T-cell (primary cell): ENCODE measurements around the gene AHNAK2. TPM values are rescaled to one million over a fixed set of nuclear protein-coding genes. Genes with fewer than 3 reads are reported as not detected.

Experiments used
- ATAC-seq, 4 experiments: fragments of 200-7000 bp in 3 of 4; fragments of 150-1000 bp in 1 of 4; cut with Tn5 transposase; replicated peaks in 1 of 4; 1 replicate in 3 of 4; 2 replicates in 1 of 4; pipeline ENCODE4 v1.10.0; 2021; ENCODE audit warnings: moderate library complexity in 3 of 4, mild to moderate bottlenecking in 2 of 4, moderate number of reproducible peaks in 1 of 4
- CTCF ChIA-PET, 2 donors: fragments of 300-600 bp; sonication (Branson Sonifier 250); formaldehyde crosslinking; loops; one replicate each; lab custom pipeline; 2022; ENCODE audit warnings: antibody characterized with exemption in 2 of 2; lab: Charles Lee
- POLR2A ChIA-PET, 2 donors: fragments of 300-600 bp; sonication (Branson Sonifier 250); formaldehyde crosslinking; loops; one replicate each; lab custom pipeline; 2022; ENCODE audit warnings: antibody characterized with exemption in 2 of 2; lab: Charles Lee
- DNase-seq, 35 experiments: peaks; one replicate each; pipeline versions ENCODE4 v3.0.0 to v3.0.0-alpha.2; 2013 to 2023
- H3K27ac ChIP-seq: one replicate; pipeline ENCODE4 v1.5.1; 2013; ENCODE audit warnings: low read length
- H3K27me3 ChIP-seq, 2 experiments: replicated peaks in 1 of 2; 1 replicate in 1 of 2; 2 replicates in 1 of 2; pipeline versions ENCODE4 v1.6.1 to v1.7.0; 2013; ENCODE audit warnings: low read length in 1 of 2, mixed read lengths in 1 of 2; ENCODE audit not compliant: control insufficient read depth in 2 of 2, insufficient read depth in 2 of 2; ENCODE audit errors: extremely low read depth in 1 of 2
- H3K36me3 ChIP-seq, 2 donors: 1 replicate in 1 of 2; 2 replicates in 1 of 2; pipeline versions ENCODE4 v1.6.1 to v1.7.0; 2013; ENCODE audit warnings: low read length in 1 of 2; ENCODE audit not compliant: control insufficient read depth in 2 of 2, insufficient read depth in 1 of 2; ENCODE audit errors: extremely low read depth in 1 of 2
- H3K4me1 ChIP-seq, 2 experiments: 1 replicate in 1 of 2; 2 replicates in 1 of 2; pipeline versions ENCODE4 v1.6.1 to v1.7.0; 2013; ENCODE audit warnings: low read length in 2 of 2, mixed read lengths in 1 of 2; ENCODE audit not compliant: insufficient read depth in 2 of 2, control insufficient read depth in 1 of 2; ENCODE audit errors: extremely low read depth in 1 of 2
- H3K4me3 ChIP-seq, 2 donors: 1 replicate in 1 of 2; 2 replicates in 1 of 2; pipeline versions ENCODE4 v1.5.1 to v1.7.0; 2013; ENCODE audit warnings: mild to moderate bottlenecking in 2 of 2, low read length in 1 of 2, moderate library complexity in 1 of 2; ENCODE audit not compliant: control insufficient read depth in 1 of 2; ENCODE audit errors: extremely low read depth in 1 of 2
- H3K9me3 ChIP-seq: 2 replicates; pipeline ENCODE4 v1.7.0; 2013
- H3K27ac Mint-ChIP-seq, 2 donors: one replicate each; pipeline ENCODE4 v1.8.0; 2020 to 2021; ENCODE audit warnings: mild to moderate bottlenecking in 2 of 2, mixed read lengths in 2 of 2
- H3K27me3 Mint-ChIP-seq, 2 donors: one replicate each; pipeline ENCODE4 v1.8.0; 2021 to 2022; ENCODE audit warnings: mixed read lengths in 2 of 2
- H3K36me3 Mint-ChIP-seq: one replicate; pipeline ENCODE4 v1.8.0; 2021; ENCODE audit warnings: mixed read lengths
- H3K4me1 Mint-ChIP-seq, 3 donors: one replicate each; pipeline ENCODE4 v1.8.0; 2020 to 2022; ENCODE audit warnings: mixed read lengths in 3 of 3, mild to moderate bottlenecking in 1 of 3
- H3K4me3 Mint-ChIP-seq, 3 donors: one replicate each; pipeline ENCODE4 v1.8.0; 2020 to 2022; ENCODE audit warnings: mild to moderate bottlenecking in 3 of 3, mixed read lengths in 3 of 3, moderate library complexity in 3 of 3
- H3K9me3 Mint-ChIP-seq, 3 donors: one replicate each; pipeline ENCODE4 v1.8.0; 2020 to 2022; ENCODE audit warnings: mixed read lengths in 3 of 3
- WGBS: methylation state at CpG from one replicate; pipeline ENCODE4 v1.1.5; 2013; ENCODE audit warnings: missing lambda C conversion rate; ENCODE audit not compliant: insufficient coverage; 5-methylcytosine and 5-hydroxymethylcytosine counted together
- total RNA-seq, 35 experiments: library from RNA in 6 of 35; stranded (reverse) in 6 of 35; fragments of 120-200 nt in 1 of 35; gene quantifications; one replicate each; pipeline versions ENCODE4 v1.2.1 to v1.2.4 and lab custom pipeline; 2013 to 2026

AHNAK2 gene
- total RNA-seq, 5 donors from 2014 or later (not counting 1 experiment from before 2014, with no cell fraction given), result 0.20 to 0.38 (median 0.22) TPM; not detected in 2

GRCh38 chr14:104957146-104958113 lies 20.7 kb downstream of the AHNAK2 start:
- Mint-ChIP-seq H3K27ac (no peak overlapping the region), H3K27me3 (peaks cover 23 to 24% of the 10 kb centered on the region in 2 donors), H3K36me3 (no peaks in the 10 kb centered on the region), H3K4me1 (no peaks in the 10 kb centered on the region), H3K9me3 (no peaks in the 10 kb centered on the region), H3K4me3 (no peak overlapping the region)
- Histone ChIP-seq H3K27ac (no peak overlapping the region), H3K4me3 (no peak overlapping the region), H3K36me3 (no peaks in the 10 kb centered on the region), H3K9me3 (no peaks in the 10 kb centered on the region), H3K27me3 (peaks cover 0 to 46% of the 10 kb centered on the region in 2 experiments), H3K4me1 (no peaks in the 10 kb centered on the region)
- WGBS, result 80% methylated on average over 20 of the region's 25 CpGs
- ChIA-PET CTCF (no interaction called here), POLR2A (no interaction called here)
- DNase-seq, result no peak
- ATAC-seq, result no peak

- H3K4me1 Mint-ChIP-seq, result no peaks in the 10 kb centered on the region
- ATAC-seq (no peak), DNase-seq (no peak)
- Histone ChIP-seq H3K27ac (no peak overlapping the region), H3K9me3 (no peaks in the 10 kb centered on the region), H3K4me1 (no peaks in the 10 kb centered on the region), H3K27me3 (peaks cover 0 to 42% of the 10 kb centered on the region in 2 experiments), H3K4me3 (no peak overlapping the region), H3K36me3 (no peaks in the 10 kb centered on the region)
- 84% methylated on average over 8 of the region's 14 CpGs for WGBS
- ChIA-PET POLR2A (no interaction called here), CTCF (no interaction called here)
- peaks cover 23 to 24% of the 10 kb centered on the region in 2 donors for H3K27me3 Mint-ChIP-seq
- H3K9me3 Mint-ChIP-seq, result no peaks in the 10 kb centered on the region
- H3K27ac Mint-ChIP-seq, result no peak overlapping the region
- no peaks in the 10 kb centered on the region for H3K36me3 Mint-ChIP-seq
- no peak overlapping the region for H3K4me3 Mint-ChIP-seq
Measured at GRCh38 chr14:104956290-104956890, 21.8 kb downstream of the AHNAK2 start.

DNA sequence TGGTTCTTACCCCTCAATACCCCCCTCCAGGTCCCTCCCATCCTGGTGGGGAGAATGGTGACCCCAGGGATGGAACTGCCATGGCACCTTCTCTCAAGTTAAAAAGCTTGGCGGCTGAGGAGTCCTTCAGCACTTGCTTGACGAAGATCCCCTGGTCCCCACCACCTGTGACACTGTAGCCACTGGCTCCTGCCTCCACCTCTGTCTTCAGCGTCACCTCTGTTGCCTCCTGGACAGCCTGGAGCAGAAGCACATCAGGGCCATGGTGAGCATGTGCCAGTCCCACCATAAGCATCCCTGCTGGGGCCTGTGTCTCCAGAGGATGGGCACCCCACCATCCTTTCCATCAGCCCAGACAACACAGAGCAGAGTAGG lies 22.8 kb downstream of the AHNAK2 start:
- Histone ChIP-seq H3K4me3 (no peak overlapping the region), H3K4me1 (no peaks in the 10 kb centered on the region), H3K9me3 (no peaks in the 10 kb centered on the region), H3K36me3 (no peaks in the 10 kb centered on the region), H3K27ac (no peak overlapping the region), H3K27me3 (peaks cover 0 to 42% of the 10 kb centered on the region in 2 experiments)
- H3K27me3 Mint-ChIP-seq, result peaks cover 22 to 23% of the 10 kb centered on the region in 2 donors
- WGBS, result 92% methylated on average over 3 of the region's 3 CpGs
- H3K4me3 Mint-ChIP-seq, result no peak overlapping the region
- CTCF ChIA-PET, result no interaction called here
- H3K9me3 Mint-ChIP-seq, result no peaks in the 10 kb centered on the region
- POLR2A ChIA-PET, result no interaction called here
- H3K27ac Mint-ChIP-seq, result no peak overlapping the region
- no peaks in the 10 kb centered on the region for H3K36me3 Mint-ChIP-seq
- no peaks in the 10 kb centered on the region for H3K4me1 Mint-ChIP-seq
- DNase-seq (no peak), ATAC-seq (no peak)

DNA sequence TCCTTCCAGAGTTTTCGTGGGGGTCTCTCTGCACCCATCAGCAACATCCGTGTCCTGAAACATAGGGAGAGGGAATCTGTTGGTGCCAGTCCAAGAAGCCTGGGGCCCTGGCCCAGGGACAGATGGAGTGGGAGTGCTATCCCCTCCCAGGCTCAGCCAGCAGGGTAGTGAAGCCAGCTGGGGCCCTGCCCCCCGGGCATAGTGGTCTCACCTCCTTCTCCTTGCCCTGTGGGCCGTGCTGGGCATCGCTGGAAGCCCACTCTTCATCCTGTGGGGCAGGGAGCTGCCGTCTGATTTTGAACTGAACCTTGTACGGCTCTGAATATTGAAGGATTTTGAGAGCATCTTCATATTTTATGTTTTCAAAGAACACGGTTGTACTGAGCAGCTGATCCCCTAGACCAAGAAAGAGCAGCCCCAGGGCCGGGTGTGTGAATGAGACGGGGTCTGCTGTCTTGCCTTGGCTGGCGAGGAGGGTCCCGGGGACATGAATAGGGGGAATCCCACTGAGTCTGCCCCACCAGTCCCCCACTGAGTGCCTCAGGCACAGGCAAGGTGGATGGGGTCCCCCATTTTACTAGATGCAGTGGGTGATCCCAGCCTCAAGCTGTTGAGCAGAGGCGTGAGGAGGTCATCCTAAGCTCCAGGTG lies 23.3 kb downstream of the AHNAK2 start:
- Mint-ChIP-seq H3K27me3 (peaks cover 20 to 23% of the 10 kb centered on the region in 2 donors), H3K4me3 (no peak overlapping the region), H3K36me3 (no peaks in the 10 kb centered on the region), H3K9me3 (no peaks in the 10 kb centered on the region), H3K27ac (no peak overlapping the region), H3K4me1 (no peaks in the 10 kb centered on the region)
- 61% methylated on average over 5 of the region's 13 CpGs for WGBS
- no peaks in the 10 kb centered on the region for H3K9me3 ChIP-seq
- DNase-seq, result no peak
- ATAC-seq, result no peak
- H3K4me1 ChIP-seq, result no peaks in the 10 kb centered on the region
- POLR2A ChIA-PET, result no interaction called here
- H3K27me3 ChIP-seq, result peaks cover 0 to 42% of the 10 kb centered on the region in 2 experiments
- H3K36me3 ChIP-seq, result no peaks in the 10 kb centered on the region
- no peak overlapping the region for H3K27ac ChIP-seq
- CTCF ChIA-PET, result no interaction called here
- H3K4me3 ChIP-seq, result no peak overlapping the region

DNA sequence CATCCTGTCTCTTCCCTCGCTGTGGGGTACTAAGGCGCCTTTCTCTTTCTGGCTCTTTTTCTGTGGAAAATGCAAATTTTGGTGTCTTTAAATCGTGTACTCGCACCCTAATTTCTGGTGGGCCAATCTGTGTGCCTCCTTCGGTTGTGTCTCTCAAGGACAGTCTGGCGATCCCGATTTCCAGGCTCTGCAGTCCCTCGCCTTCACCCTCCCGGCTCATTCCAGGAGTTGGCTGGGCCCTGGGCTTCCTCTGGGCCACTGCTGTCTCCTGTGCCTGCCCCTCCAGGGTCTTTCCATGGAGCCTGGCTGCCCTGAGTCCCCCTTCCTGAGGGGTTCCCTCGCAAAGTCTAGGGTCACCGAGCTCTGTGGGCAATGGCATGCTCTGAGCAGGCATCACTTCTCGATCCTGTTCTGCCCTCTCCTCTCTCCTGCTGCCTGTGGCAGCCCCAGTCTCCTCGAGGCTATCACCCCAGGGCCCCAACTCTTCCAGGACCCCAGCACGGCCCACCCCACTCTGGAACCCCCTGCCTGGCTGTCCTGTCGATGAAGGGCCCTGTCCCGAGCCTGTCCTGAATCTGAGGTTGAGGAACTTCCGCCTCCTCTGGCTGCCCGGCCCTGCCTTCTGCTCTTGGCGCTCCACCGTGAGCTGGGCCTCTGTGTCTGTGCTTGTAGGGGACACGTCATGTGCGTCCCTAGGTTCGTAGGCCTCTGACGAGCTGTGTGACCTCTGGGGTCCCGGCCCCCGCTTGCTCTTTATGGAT lies 24.1 kb downstream of the AHNAK2 start:
- ChIA-PET CTCF (no interaction called here), POLR2A (no interaction called here)
- H3K27ac Mint-ChIP-seq, result no peak overlapping the region
- H3K36me3 Mint-ChIP-seq, result no peaks in the 10 kb centered on the region
- peaks cover 0 to 42% of the 10 kb centered on the region in 2 experiments for H3K27me3 ChIP-seq
- H3K4me3 ChIP-seq, result no peak overlapping the region
- WGBS, result 82% methylated on average over 23 of the region's 26 CpGs
- H3K4me1 ChIP-seq, result no peaks in the 10 kb centered on the region
- no peak overlapping the region for H3K27ac ChIP-seq
- H3K4me1 Mint-ChIP-seq, result no peaks in the 10 kb centered on the region
- peaks cover 20 to 23% of the 10 kb centered on the region in 2 donors for H3K27me3 Mint-ChIP-seq
- DNase-seq (no peak), ATAC-seq (no peak)
- no peaks in the 10 kb centered on the region for H3K9me3 ChIP-seq
- H3K4me3 Mint-ChIP-seq, result no peak overlapping the region
- no peaks in the 10 kb centered on the region for H3K9me3 Mint-ChIP-seq
- no peaks in the 10 kb centered on the region for H3K36me3 ChIP-seq

GRCh38 chr14:104953097-104953496 lies 25.1 kb downstream of the AHNAK2 start:
- Mint-ChIP-seq H3K36me3 (no peaks in the 10 kb centered on the region), H3K27ac (no peak overlapping the region), H3K27me3 (peaks cover 20 to 23% of the 10 kb centered on the region in 2 donors), H3K4me1 (no peaks in the 10 kb centered on the region), H3K9me3 (no peaks in the 10 kb centered on the region), H3K4me3 (no peak overlapping the region)
- ChIA-PET POLR2A (no interaction called here), CTCF (no interaction called here)
- WGBS, result 85% methylated on average over 11 of the region's 13 CpGs
- no peak overlapping the region for H3K27ac ChIP-seq
- no peaks in the 10 kb centered on the region for H3K4me1 ChIP-seq
- DNase-seq (no peak), ATAC-seq (no peak)
- H3K27me3 ChIP-seq, result peaks cover 0 to 42% of the 10 kb centered on the region in 2 experiments
- no peaks in the 10 kb centered on the region for H3K9me3 ChIP-seq
- H3K36me3 ChIP-seq, result no peaks in the 10 kb centered on the region
- H3K4me3 ChIP-seq, result no peak overlapping the region
